RPMI8226 (cell line): Measurements from ENCODE around the gene SLC35E3.

Experiments
- DNase-seq: peaks from one replicate; pipeline ENCODE4 v3.0.0-alpha.2; 2015

SLC35E3 gene

DNA sequence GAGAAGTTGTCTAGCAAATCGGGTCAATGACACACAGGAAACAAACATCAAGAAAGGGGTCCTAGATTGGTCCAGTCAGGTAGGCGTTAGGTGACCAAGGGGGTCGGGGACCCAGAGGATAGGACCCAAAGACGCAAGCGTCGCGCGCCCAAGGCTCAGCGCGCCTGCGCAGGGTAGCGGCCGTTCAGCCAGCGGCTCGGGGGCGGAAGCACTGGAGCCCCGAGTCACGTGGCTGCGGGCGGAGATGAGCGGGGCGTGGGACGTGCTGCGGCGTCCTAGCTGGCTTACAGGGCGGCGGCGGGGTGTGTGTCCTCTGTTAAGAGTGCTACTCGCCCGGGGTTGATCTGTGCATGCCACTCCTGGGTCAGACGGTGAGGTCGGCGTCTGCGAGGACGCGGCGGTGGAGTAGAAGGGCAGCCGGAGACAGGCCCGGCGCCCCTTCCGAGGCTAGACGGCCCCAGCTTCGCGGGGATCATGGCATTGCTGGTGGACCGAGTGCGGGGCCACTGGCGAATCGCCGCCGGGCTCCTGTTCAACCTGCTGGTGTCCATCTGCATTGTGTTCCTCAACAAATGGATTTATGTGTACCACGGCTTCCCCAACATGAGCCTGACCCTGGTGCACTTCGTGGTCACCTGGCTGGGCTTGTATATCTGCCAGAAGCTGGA is at the start of gene SLC35E3:
TSS of gene SLC35E3 (plus strand) at position 273 of the 668 bp plus-strand sequence. CDS start at position 475, 202 bp downstream.
- peak; percentile 95 for DNase-seq

DNA sequence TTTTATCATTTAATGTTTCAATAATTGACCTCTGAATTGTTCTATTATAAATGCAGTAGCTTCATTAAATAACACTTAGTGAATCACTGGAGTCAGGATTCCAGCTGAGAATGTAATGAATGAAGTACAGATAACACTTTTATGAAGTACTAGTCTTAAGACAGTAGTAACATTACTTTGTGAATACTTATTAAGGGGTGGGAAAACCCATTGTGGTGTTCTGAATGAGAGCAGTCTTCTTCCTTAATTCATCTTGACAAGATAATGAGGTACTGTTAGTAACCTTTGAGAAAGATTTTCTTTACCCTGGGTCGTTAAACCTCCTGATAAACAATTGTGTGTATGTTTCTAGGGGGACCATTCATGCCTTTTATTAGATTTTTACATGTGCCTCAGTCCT is 46.5 kb upstream of the SLC35E3 start:
- DNase-seq = no peak

DNA sequence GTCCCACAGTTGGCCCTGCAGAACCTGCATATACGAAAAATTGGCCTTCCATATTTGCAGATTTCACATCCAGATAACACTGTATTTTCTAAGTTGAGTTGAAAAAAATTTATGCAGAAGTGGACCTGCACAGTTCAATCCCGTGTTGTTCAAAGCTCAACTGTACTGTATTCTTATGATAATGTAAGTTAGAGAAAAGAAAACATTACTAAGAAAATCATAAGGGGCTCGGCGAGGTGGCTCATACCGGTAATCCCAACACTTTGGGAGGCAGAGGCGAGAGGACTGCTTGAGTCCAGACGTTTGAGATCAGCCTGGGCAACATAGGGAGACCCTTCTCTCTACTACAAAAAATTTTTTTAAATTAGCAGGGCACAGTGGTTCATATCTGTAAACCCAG is 18.2 kb upstream of the SLC35E3 start:
- DNase-seq = no peak

DNA sequence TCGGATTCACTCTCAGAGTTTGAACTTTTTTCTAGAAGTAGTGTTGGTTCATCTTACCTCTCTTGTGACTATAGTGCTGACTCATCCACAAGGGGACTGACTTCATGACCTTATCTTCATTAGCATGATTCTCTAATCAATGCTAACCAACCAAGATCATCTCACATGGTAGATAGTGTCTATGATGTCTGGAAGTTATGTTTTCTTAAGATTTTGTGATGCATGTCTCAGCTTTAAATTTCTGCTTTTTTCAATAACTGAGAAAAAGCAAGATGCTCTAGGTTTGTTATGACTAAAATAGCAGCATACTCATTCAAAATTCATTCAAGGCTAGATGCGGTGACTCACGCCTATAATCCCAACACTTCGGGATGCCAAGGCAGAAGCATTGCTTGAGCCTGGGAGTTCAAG is 12.3 kb upstream of the SLC35E3 start:
- no peak for DNase-seq

DNA sequence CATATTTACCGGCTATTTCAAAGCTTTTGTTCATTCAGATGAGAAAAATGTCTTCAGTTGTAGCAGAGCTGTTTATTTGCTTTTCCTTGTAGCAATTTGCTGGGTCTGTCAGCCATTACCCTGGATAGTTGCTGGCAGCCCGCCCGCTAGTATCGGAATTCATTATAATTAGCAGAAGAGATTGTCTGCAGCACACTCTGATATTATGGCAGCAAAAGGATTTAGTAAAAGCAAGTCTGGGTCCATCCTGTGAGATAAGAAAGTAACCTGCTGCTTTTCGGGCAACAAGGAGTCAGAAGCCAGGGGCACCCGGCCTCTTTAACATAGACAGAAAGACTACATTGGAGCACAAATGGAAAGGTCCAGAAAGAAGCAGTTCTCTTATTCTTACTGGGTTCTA is 6.1 kb upstream of the SLC35E3 start:
- no peak for DNase-seq

DNA sequence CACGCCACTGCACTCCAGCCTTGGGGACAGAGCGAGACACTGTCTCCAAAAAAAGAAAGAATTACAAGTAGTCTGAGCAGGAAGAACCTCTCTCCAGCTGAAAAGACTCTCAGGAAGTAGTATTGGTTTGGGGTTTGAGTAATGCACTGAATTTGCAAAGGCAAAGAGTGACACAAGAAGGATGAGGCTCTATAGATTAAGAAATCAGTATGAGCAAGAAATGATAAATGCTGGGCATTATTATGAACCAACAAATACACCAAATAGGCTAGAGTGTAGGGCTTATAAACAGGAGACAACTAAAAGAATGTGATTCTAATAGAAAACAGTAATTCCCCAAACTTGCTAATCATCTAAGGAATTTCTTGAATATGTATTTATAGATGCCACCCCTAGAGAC is 2.6 kb upstream of the SLC35E3 start:
- DNase-seq = no peak

DNA sequence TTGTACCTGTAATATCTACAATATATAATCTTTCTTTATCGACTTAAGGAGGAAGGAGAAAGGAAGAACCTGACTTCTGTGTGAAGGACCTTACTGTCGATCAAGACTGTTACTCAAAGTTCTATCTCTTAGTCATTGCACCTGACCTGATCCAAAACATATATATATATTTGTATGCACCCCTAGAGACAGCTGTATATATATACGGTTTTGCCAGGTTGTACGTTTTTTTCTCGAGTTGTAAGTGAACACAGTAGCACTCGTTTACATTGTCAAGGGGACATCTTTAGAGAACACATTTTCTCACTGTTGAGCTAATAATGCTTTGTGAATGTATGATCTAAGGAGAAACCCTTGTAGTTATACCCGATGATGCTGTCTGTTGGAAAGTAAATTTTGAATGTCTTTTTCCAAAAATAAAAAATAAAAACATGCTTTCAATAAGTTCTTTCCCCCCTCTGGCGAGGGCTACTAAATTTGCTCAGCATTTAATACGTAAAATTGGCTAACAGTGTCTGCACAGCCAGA is 536 bp upstream of the SLC35E3 start:
- no peak for DNase-seq

DNA sequence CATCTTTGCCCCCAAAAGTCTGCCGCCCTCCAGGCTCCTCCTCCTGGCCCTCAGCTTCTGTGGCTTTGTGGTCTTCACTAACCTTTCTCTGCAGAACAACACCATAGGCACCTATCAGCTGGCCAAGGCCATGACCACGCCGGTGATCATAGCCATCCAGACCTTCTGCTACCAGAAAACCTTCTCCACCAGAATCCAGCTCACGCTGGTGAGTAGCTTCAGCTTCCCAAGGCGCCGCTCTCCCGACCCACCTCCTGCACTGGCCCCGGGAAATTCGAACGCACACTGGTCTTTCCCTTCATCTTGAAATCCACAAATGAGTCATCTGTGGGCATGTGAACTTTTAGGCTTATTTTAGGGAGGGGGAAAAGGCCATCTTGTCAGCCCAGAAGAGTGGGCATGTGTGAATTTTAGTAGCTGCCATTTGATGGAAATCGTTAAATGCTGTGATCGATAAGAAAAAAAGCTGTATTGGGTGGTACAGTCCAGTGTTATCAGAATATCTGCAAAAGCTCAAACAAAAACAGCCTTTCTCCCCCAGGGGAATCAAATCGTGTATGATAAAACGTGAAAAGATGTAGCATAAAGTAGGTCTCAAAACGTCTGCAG is 700 bp downstream of the SLC35E3 start:
- DNase-seq = peak; percentile 30

DNA sequence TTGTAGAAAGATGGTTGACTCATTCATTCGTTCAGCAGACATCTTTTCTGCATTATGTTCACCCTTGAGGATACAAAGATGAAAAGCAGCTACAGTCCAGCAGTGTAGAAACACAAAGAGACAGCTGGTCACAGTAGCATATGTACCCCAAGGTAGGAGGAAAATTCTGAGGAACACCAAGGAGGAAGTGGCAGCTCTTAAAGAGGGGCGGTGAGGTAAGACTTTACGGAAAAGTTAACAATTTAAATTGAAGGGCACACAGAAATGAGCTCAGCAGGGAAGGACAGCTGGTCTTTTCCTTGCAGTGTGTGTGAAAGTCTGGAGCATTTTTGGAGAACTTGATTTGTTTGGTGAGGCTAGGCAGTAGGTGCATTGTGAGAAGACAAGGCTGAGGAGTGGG is 3.5 kb downstream of the SLC35E3 start:
- no peak for DNase-seq

DNA sequence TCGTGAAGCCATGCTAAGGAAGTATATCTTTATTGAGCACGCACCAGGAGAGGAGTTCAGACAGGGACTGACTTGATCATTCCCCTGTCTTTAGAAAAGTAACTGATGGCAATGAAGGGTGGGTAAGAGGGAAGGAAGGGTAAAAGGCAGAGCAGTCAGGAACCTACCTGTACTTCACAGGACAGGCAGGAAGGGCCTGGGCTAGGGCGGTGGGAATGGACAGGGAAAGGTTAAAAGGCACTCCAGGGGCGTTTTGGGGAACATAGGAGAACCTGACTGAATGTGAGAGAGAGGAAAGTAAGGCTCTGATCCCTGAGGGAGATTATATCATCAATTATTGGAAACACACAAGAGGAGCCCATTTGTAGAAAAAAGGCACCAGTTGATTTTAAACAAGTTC is 3.9 kb downstream of the SLC35E3 start:
- DNase-seq = no peak

DNA sequence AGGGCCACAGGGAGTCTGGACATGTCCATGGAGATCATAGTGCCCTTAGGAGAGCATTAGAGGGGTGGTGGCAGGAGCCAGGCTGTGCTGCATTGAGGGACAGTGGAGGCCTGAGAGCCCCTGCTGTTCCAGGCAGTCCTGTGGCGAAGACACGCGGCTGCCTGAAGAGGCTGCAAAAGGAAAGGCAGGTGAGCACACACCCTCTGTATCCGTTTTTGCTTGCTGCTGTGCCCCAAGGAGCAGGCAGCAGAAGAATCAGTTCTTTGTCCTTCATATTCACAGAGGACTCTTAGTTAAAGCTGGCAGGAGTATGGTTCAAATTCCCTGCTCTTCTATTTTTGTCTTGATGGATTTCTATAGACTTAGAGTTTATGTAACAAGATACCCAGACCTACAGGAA is 4.5 kb downstream of the SLC35E3 start:
- no peak for DNase-seq

DNA sequence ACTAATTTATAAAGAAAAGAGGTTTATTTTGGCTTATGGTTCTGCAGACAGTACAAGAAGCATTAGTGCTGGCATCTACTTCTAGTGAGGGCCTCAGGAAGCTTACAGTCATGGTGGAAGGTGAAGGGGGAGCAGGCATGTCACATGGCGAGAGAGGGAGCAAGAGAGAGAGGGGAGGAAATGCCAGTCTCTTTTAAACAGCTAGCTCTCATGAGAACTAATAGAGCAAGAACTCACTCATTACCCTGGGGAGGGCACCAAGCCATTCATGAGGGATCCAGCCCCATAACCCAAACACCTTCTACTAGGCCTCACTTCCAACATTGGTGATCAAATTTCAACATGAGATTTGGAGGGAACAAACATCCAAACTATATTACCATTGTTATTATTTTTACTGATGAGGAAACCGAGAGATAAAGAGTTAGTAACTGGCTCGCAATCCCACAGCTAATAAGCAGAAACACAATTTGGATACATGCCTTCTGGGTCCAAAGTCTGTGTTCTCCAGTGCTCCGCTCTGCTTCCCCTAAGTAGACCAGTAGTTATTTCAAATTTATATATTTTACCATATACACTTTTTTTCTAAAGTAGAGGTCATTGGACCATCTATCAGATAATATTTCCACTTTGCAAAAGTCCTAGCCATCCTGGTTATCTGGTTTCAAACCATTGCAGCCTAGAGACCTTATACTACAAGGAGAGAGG is 9.7 kb downstream of the SLC35E3 start:
- DNase-seq = no peak

DNA sequence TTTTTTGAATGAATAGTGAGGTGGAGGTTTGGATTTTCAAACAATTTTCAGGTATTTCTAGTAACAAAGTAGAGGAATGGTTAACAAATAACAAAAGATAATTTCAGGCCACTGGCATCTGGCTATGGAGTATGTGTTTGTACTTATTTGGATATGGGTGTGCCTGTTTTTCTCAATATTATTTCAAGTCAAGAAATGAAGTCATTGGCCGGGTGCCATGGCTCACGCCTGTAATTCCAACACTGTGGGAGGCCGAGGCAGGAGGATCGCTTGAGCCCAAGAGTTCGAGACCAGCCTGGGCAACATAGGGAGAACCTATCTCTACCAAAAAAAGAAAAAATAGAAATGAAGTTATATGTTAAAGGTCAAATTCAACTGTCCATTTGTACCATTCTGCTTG is 13.9 kb downstream of the SLC35E3 start:
- DNase-seq = no peak

DNA sequence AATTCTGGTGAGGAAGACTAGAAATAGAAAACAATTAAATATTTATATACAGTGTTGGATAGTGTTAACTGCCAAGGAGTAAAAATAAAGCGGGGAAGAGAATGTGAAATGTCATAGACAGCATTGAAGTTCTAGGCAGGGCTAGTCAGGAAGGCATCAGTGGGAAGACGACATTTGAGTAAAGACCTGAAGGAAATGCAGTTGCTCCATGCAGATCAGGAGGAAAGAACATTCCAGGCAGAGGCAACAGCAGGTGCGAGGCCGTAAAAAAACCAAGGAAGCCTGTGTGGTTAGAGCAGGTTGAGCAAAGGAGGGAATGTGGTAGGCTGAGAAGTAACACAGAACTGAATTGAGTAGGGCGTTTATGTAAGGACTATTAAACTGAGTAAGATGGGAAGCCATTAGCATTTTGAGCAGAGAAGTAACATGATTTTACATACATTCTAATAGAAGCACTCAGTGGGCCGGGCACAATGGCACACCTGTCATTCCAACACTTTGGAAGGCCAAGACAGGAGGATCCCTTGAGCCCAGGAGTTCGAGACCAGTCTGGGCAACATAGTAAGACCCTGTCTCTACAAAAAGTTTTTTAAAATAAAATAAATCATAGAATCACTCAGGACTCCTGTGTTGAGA is 14.9 kb downstream of the SLC35E3 start:
- DNase-seq = no peak

DNA sequence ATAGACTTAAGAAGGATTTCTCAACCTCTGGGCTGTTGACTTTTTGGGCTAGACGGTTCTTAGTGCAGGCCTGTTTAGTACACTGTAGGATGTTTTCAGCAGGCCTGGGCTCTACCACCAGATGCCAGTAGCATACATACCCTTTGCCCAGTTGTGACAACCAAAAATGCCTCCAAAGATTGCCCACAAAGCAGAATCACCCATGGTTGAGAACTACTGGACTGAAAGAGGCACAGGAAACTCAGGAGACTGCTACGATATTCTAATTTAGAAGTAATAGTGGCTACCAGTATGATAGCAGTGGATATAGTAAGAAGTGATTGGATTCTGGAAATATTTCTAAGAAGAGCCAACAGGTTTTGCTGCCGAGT is 15.5 kb downstream of the SLC35E3 start:
- no peak for DNase-seq

DNA sequence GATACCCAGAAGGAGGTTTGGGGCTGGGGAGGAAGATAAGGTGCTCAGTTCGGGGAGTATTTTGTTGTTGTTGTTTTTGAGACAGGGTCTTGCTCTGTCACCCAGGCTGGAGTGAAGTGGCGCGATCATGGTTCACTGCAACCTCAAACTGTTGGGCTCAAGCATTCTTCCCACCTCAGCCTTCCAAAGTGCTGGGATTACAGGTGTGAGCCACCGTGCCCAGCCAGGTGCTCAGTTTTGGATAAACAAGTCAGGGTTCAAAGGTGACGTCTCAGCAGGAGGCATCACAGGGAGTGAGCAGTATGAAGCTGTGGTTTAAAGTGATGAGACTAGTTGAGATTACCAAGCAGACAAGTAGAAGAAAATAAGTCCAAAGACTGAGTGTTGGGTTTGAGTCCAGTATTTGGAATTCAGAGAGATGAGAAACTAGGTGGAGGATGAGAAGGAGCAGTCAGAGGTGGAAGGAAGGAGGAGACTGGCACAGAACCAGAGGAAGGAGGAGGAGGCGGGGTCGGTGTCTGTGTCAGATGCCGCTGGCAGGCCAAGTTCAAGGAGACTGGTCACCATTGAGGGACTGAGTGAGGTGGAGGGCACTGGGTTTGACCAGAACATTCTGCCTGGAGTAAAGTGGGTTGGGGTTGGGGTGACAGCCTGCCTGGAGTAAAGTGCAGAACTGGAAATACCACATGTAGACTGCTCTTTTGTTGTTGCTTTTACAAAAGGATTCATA is 16.1 kb downstream of the SLC35E3 start:
- DNase-seq = no peak

DNA sequence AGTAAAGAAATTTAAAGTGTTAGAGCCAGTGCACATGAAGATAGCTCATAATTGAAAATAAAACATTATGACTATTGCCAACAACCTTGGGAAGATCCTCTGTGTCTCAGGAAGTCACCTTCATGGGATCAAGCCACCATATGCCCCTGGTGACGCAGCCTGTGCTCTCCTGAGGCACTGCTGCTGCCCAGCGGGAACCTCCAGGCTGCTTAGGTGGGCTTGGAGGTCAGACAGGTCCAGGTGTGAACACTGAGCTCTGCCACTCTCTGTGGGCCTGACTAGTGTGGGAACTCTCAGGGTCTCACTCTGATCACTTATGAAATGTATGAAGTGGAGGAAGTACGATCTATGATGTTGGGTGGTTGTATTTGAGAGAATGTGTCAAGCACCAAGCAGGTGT is 16.7 kb downstream of the SLC35E3 start:
- no peak for DNase-seq

DNA sequence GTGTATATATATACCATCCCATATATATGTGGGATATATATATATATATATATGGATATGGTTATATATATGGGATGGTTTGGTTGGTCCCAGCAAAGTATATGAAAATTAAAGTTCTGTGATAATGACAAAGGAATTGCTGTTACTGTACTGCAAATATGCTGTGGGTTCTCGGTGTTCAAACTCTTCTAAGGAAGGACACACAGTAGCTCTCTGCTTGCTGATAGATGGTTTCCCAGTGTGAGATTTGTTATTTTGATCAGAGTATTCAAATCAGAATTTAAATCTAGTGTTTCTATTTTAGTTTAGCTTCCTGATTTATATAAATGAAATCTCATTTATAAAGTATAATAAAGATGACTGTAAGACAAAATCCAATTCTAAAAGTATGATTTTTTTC is 19.7 kb downstream of the SLC35E3 start:
- DNase-seq = no peak

DNA sequence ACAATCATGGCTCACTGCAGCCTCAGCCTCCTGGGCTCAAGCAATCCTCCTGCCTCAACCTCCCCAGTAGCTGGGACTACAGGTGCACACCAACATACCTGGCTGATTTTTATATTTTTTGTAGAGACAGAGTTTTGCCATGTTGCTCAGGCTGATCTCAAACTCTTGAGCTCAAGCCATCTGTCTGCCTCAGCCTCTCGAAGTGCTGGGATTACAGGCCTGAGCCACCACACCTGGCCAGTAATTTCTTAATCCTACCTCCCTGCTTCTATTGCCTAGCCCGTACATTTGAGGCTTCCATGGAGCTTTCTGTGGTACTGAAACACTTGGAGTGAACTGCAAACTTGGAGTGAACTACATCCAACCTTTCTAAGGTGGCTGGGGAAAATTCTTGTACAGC is 20.7 kb downstream of the SLC35E3 start:
- DNase-seq = no peak

DNA sequence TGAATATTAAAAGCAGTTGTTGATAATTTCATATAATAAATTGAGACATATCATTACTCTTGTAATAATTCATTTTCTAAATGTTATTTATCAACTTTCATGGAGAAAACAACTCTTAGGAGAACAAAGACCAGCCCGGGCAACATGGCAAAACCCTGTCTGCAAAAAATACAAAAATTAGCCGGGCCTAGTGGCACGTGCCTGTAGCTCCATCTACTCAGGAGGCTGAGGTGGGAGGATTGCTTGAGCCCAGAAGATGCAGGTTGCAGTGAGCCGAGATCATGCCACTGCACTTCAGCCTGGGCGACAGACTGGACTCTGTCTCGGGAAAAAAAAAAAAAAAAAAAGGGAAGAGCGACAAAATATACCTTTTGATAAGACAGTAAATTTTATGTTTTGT is 21.2 kb downstream of the SLC35E3 start:
- DNase-seq = no peak

DNA sequence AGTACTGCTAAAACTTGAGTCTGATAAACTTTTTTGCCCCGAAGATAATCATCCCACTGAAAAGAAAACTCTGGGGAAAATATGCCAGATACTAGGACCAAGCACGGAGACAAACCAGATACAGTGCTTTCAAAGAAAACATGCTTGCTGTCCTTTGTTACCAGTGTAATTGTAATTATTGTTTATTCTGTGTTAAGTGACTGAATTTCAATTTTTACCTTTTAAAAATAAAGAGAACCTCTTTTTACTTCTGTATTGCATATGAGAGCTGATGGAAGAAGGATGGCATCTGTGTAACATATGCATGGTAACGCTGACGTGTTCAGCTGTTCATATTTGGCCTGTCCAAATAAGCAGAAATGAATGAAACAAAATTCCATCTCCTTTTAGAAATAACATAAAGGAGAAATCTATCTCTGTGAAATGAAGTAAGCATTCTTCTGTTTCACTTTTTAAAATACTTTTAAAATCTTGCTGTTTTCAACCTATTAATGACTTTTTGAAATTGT is 22.5 kb downstream of the SLC35E3 start:
- no peak for DNase-seq

DNA sequence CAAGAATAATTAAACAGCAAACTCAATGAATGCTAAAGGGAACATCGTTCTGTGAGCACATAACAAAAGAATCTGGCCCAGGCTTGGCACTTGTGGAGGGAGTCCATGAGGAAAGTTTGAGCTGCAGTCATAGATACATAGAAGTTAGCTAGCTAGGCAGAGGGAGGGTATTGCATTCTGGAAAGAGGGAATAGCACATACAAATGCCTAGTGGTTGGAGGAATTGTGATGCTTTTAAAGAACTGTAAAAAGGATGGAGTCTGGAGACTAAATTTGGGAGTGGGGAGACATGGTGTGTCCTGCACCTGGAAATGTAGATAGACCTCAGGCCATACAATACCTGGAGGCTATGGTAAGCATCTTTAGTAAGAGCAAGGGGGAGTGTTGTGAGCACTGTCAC is 24.0 kb downstream of the SLC35E3 start:
- DNase-seq = no peak
